IPS-15b (cell line): Measurements from ENCODE around the gene ZNF444.
"Not testable (repeated sequence)": the region's sequence is repeated elsewhere in the genome, so short reads cannot be mapped to it uniquely, and the experiment has no call there.

ENCODE experiments used
- H3K27me3 ChIP-seq: one replicate; pipeline ENCODE4 v1.6.1; 2013; ENCODE audit warnings: low read length; ENCODE audit not compliant: control insufficient read depth, insufficient read depth
- H3K36me3 ChIP-seq: one replicate; pipeline ENCODE4 v1.6.1; 2013; ENCODE audit warnings: low read length; ENCODE audit not compliant: control insufficient read depth, insufficient read depth
- H3K4me1 ChIP-seq: one replicate; pipeline ENCODE4 v1.6.1; 2013; ENCODE audit warnings: mild to moderate bottlenecking, low read length; ENCODE audit not compliant: control insufficient read depth, insufficient read depth
- H3K4me3 ChIP-seq: one replicate; pipeline ENCODE4 v1.5.1; 2013; ENCODE audit warnings: low read depth, low read length
- H3K9ac ChIP-seq: one replicate; pipeline ENCODE4 v1.6.1; 2013; ENCODE audit warnings: low read depth, mild to moderate bottlenecking, low read length
- H3K9me3 ChIP-seq: one replicate; pipeline ENCODE4 v1.6.1; 2013; ENCODE audit warnings: mild to moderate bottlenecking, low read length; ENCODE audit not compliant: control insufficient read depth, insufficient read depth

Gene ZNF444

DNA sequence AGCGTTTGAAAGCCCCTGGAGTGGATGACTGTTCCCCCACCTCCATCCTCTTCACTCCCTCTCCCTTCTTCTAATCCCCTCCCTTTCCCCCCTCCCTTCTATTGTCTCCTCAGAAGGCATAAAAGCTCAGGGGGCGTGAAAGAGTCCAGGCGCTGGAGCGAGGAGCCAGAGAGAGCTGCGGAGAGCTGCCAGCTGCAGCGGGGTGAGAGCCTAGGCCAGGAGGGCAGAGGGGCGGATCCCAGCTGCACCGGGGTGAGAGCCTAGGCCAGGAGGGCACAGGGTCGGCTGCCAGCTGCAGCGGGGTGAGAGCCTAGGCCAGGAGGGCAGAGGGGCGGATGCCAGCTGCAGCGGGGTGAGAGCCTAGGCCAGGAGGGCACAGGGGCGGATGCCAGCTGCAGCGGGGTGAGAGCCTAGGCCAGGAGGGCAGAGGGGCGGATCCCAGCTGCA is 34.8 kb downstream of the ZNF444 start, which contains the start of gene GALP:
TSS of gene GALP (plus strand) at position 148 of the 447 bp plus-strand sequence. CDS start 1,101 bp downstream, outside the sequence.
- H3K4me1 ChIP-seq, H3K4me3 ChIP-seq, H3K27me3 ChIP-seq, H3K36me3 ChIP-seq, H3K9me3 ChIP-seq, H3K9ac ChIP-seq: not testable (repeated sequence)

DNA sequence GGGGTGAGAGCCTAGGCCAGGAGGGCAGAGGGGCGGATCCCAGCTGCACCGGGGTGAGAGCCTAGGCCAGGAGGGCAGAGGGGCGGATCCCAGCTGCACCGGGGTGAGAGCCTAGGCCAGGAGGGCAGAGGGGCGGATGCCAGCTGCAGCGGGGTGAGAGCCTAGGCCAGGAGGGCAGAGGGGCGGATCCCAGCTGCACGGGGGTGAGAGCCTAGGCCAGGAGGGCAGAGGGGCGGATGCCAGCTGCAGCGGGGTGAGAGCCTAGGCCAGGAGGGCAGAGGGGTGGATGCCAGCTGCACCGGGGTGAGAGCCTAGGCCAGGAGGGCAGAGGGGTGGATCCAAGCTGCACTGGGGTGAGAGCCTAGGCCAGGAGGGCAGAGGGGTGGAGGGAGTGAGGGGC is 35.2 kb downstream of the ZNF444 start:
- not testable (repeated sequence) for H3K27me3 ChIP-seq, H3K4me3 ChIP-seq, H3K9ac ChIP-seq, H3K36me3 ChIP-seq, H3K9me3 ChIP-seq, H3K4me1 ChIP-seq

DNA sequence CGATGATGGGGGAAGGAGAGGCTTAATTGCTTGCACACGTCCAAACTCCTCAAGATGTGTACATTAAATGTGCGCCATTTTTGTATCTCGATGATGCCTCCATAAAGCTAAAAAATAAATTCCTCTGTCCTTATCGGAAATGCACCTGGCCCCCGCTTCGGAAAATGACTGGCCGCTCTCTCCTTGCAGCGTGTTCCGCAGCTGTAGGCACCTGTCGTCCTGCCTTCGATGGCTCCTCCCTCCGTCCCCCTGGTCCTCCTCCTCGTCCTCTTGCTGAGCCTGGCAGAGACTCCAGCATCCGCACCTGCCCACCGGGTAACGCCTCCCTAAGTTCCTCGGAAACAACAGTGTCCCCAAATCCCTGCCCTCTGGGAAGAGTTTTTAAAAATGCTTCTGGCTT is 35.8 kb downstream of the ZNF444 start:
- Histone ChIP-seq H3K9ac (no peak overlapping the region), H3K27me3 (no peaks in the 10 kb centered on the region), H3K4me1 (no peaks in the 10 kb centered on the region), H3K9me3 (no peaks in the 10 kb centered on the region), H3K4me3 (no peak overlapping the region), H3K36me3 (no peaks in the 10 kb centered on the region)

DNA sequence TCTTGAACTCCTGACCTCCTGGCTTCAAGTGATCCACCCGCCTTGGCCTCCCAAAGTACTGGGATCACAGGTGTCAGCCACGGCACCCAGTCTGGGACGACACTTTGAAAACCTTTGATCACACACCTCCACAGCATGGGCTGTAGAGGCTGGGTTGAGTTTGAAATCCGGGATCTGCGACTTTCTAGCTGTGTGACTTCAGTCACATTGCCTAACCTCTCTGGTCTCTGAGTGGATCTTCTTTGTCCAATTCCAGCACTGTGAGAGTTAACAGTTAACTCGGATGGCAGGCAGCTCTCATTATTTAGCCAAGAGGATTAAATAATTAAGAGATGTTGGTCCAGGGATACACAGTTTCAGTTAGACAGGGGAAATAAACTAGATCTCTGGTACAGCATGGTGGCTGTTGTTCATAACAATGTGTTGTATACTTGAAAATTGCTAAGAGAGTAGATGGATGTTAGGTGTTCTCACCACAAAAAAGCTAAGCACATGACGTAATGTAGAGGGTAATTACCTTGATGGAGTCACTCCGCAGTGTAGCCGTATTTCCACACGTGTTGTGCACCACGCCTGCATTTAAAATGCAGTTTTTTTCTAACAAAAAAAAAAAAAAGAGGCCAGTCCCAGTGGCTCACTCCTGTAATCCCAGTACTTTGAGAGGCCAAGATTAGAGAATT is 36.6 kb downstream of the ZNF444 start:
- Histone ChIP-seq H3K9ac (no peak overlapping the region), H3K4me3 (no peak overlapping the region), H3K36me3 (no peaks in the 10 kb centered on the region), H3K27me3 (no peaks in the 10 kb centered on the region), H3K4me1 (no peaks in the 10 kb centered on the region), H3K9me3 (no peaks in the 10 kb centered on the region)

DNA sequence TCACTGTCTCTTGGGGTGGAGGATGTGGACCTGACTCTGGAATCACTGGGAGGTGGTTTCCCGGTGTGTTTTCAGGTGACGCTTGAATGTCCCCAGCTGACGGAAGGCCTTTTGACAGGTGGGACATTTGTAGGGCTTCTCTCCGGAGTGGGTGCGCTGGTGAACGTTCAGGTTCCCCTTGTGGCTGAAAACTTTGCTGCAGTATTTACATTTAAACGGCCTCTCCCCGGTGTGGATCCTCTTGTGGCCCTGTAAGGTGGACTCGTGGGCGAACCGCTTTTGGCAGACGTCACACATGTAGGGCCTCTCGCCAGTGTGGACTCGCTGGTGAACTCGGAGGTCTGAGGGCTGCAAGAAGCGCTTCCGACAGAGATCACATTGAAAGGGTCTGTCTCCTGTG is 48.7 kb downstream of the ZNF444 start:
- Histone ChIP-seq H3K4me3 (no peak overlapping the region), H3K36me3 (no peaks in the 10 kb centered on the region), H3K9me3 (no peaks in the 10 kb centered on the region), H3K4me1 (no peaks in the 10 kb centered on the region), H3K9ac (no peak overlapping the region), H3K27me3 (no peaks in the 10 kb centered on the region)

DNA sequence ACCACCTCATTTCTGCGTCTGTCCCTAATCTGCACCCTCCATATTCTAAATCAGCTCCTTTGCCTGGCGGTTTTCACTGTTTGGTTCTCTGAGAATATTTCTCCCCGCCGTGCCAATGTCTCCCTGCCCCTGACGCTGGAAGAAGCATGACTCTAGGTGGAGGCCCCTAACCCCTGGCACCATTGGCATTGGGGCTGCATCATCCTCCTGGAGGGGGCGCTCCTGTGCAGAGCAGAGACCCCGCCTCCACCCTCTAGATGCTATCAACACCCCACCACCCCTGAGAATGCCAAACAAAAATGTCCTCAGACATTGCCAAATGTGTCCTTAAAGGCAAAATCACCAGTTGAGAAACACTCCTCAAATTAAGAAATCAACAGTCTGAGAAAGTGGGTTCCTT is 50.0 kb downstream of the ZNF444 start:
- no peaks in the 10 kb centered on the region for H3K9me3 ChIP-seq
- H3K36me3 ChIP-seq, result no peaks in the 10 kb centered on the region
- H3K9ac ChIP-seq, result no peak overlapping the region
- no peak overlapping the region for H3K4me3 ChIP-seq
- no peaks in the 10 kb centered on the region for H3K27me3 ChIP-seq
- no peaks in the 10 kb centered on the region for H3K4me1 ChIP-seq

DNA sequence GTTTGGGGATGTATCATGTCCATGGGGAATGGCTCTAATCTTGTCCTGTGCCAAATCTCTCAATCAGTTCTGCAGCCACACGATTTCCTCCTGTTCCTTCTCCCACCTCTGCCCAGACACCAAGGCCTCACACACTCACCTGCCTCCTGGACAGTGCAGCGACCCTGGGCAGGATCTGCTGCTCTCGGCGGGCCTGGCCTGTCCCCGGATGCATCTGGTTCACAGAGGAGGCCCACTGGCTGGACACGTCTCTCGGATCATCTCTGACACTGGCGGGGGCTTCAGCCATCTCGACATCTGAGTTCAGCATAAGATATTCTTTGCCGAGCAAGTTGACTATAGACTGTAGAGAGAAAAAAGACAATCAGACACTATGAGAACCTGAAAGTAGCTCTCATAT is 50.6 kb downstream of the ZNF444 start:
- Histone ChIP-seq H3K27me3 (no peaks in the 10 kb centered on the region), H3K4me3 (no peak overlapping the region), H3K9me3 (no peaks in the 10 kb centered on the region), H3K36me3 (no peaks in the 10 kb centered on the region), H3K4me1 (no peaks in the 10 kb centered on the region), H3K9ac (no peak overlapping the region)

DNA sequence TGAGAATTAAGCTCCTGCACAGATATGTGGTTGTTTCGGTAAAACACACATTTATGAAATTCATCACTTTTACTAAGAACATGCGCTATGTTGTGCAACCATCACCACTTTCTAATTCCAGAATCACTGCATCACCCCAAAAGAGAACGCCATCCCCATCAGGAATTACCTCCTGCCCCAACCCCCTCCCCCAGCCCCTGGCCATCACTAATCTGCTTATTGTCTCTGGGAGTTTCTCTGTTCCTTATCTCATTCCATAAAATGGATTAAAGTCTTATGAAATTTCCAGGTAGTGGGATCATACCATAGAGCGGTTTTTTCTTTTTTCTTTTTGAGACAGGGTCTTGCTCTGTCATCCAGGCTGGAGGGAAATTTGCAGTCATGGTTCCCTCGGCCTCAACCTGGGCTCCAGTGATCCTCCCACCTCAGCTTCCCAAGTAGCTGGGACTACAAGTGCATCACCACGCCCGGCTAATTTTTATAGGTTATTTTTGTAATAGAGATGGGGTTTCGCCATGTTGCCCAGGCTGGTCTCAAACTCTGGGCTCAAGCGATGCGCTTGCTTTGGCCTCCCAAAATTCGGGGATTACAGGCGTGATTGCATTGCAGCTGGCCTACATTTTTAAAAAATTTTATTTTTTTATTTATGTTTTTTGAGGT is 53.0 kb downstream of the ZNF444 start:
- no peaks in the 10 kb centered on the region for H3K4me1 ChIP-seq

DNA sequence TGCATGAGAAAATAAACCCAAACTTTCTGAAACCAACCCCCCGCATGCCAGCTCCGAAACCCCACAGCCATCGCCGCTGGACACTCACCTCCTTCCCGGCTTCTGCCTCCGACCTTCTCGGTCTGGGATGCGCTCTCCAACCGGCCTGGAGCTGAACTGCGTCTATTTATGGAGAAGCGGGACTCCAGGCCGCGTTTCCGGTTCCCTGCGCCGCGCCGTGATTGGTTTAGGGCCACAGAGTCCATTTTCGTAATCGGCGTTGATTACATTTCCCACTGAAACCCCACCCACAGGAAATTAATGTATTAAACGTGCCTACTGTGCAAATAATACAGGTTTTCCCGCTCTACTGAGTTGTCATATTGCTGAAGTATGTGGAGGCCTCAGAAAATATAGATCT is 56.6 kb downstream of the ZNF444 start, which contains the start of gene ZSCAN5B:
TSS of gene ZSCAN5B (minus strand) at position 138 of the 400 bp plus-strand sequence. CDS start 4,731 bp downstream, outside the sequence.
- not testable (repeated sequence) for H3K4me3 ChIP-seq, H3K36me3 ChIP-seq, H3K9ac ChIP-seq, H3K9me3 ChIP-seq, H3K27me3 ChIP-seq, H3K4me1 ChIP-seq

More for the DNA sequence above, 53.0 kb downstream of the ZNF444 start:
- Histone ChIP-seq H3K27me3 (no peaks in the 10 kb centered on the region), H3K36me3 (no peaks in the 10 kb centered on the region), H3K4me3 (no peak overlapping the region), H3K9me3 (no peaks in the 10 kb centered on the region), H3K9ac (no peak overlapping the region)

DNA sequence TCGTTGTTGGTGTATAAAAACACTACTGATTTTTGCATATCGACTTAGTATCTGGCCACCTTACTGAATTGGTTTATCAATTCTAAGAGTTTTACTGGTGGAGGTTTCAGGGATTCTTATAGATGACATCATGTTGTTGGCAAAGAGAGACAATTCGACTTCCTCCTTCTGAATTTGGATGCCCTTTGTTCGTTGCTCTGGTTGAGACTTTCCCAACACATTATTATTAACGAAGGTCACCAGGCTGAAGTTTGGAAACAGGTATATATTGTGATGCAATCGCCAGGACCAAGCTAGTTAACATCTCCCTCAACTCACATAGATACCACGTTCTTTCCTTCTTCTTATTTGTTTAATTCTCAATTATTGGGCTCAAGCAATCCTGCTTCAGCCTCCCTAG is 58.6 kb downstream of the ZNF444 start:
- Histone ChIP-seq H3K4me1 (peaks cover 9% of the 10 kb centered on the region), H3K36me3 (no peaks in the 10 kb centered on the region), H3K27me3 (no peaks in the 10 kb centered on the region), H3K9ac (no peak overlapping the region), H3K4me3 (no peak overlapping the region), H3K9me3 (no peaks in the 10 kb centered on the region)

DNA sequence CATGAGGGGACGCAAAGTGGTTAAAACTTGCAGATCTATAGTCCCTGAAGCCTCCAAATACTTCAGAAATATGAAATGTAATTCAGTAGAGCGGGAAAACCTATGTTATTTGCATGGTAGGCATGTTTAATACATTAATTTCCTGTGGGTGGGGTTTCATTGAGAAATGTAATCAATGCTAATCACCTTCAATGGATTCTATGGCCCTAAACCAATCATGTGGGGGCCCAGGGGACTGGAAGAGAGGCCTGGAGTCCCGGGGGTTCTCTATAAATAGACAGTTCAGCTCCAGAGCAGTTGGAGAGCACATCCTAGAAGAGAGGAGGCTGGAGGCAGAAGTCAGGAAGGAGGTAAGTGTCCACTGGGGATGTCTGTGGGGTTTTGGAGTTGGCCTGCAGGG is 60.9 kb downstream of the ZNF444 start, which contains the start of gene ZSCAN5C:
TSS of gene ZSCAN5C (plus strand) at position 301 of the 400 bp plus-strand sequence. CDS start 3,641 bp downstream, outside the sequence.
- no peak within 1 kb of the TSS for H3K9ac ChIP-seq
- H3K27me3 ChIP-seq, result no peaks in the 10 kb centered on the region
- H3K9me3 ChIP-seq, result no peaks in the 10 kb centered on the region
- H3K4me3 ChIP-seq, result no peak within 1 kb of the TSS
- H3K4me1 ChIP-seq, result peaks cover 9% of the 10 kb centered on the region
- H3K36me3 ChIP-seq, result no peaks in the 10 kb centered on the region

DNA sequence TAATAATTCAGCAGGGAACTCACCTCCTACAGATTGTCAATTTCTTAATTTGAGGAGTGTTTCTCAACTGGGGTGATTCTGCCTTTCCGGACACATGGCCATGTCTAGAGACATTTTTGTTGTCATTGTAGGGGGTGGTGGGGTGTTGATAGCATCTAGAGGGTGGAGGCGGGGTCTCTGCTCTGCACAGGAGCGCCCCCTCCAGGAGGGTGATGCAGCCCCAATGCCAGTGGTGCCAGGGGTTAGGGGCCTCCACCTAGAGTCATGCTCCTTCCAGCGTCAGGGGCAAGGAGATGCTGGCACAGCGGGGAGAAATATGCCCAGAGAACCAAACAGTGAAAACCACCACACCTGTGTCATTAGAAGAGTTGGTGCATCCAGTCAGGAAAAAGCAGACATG is 66.5 kb downstream of the ZNF444 start:
- H3K4me1 ChIP-seq, H3K9ac ChIP-seq, H3K9me3 ChIP-seq, H3K4me3 ChIP-seq, H3K36me3 ChIP-seq, H3K27me3 ChIP-seq: not testable (repeated sequence)
